Panc1 (cell line): ENCODE measurements around the gene AFF4. TPM values are rescaled to one million over a fixed set of nuclear protein-coding genes. Genes with fewer than 3 reads are reported as not detected.

Experiments
- ATAC-seq: fragments of 200-7000 bp; cut with Tn5 transposase; 2 replicates; pipeline ENCODE4 v1.9.1; 2020; ENCODE audit warnings: mild to moderate bottlenecking, moderate library complexity
- BruUV-seq: library from RNA; stranded (reverse); fragments of 400-500 nt; replicated peaks from 2 replicates; lab custom pipeline; 2021; lab: Mats Ljungman, UMichigan
- CTCF ChIA-PET: fragments of 300-600 bp; sonication (Branson Sonifier 250); formaldehyde crosslinking; loops from one replicate; lab custom pipeline; 2022; ENCODE audit warnings: antibody characterized with exemption; lab: Charles Lee
- POLR2A ChIA-PET: fragments of 300-600 bp; sonication (Branson Sonifier 250); formaldehyde crosslinking; loops from one replicate; lab custom pipeline; 2022; ENCODE audit warnings: antibody characterized with exemption; lab: Charles Lee
- DNase-seq: peaks from one replicate; pipeline ENCODE4 v3.0.0-alpha.2; 2010; ENCODE audit warnings: low read depth, low spot score
- H3K27ac ChIP-seq: 2 replicates; pipeline ENCODE4 v1.5.1; 2011; ENCODE audit warnings: mild to moderate bottlenecking, low read length, inconsistent platforms
- H3K27me3 ChIP-seq: fragments of 200-500 bp; sonication (Bioruptor generic); 2 replicates; pipeline ENCODE4 v1.6.0; 2014; ENCODE audit warnings: low read length, inconsistent platforms; ENCODE audit not compliant: control insufficient read depth, insufficient read depth
- H3K36me3 ChIP-seq: fragments of 200-500 bp; sonication (Bioruptor generic); 2 replicates; pipeline ENCODE4 v1.5.1; 2014; ENCODE audit warnings: inconsistent platforms, mild to moderate bottlenecking, low read length, moderate library complexity; ENCODE audit not compliant: control insufficient read depth, insufficient read depth
- H3K4me1 ChIP-seq: 2 replicates; pipeline ENCODE4 v1.5.1; 2011; ENCODE audit warnings: inconsistent platforms, mild to moderate bottlenecking, low read length, moderate library complexity; ENCODE audit not compliant: control insufficient read depth, insufficient read depth
- H3K4me3 ChIP-seq, 2 experiments: 2 replicates each; pipeline ENCODE4 v1.5.1; 2011 to 2012; ENCODE audit warnings: low read depth in 2 of 2, low read length in 2 of 2, mild to moderate bottlenecking in 2 of 2, inconsistent platforms in 1 of 2, moderate library complexity in 1 of 2
- H3K9me3 ChIP-seq: fragments of 200-500 bp; sonication (Bioruptor generic); 2 replicates; pipeline ENCODE4 v1.5.1; 2014; ENCODE audit warnings: low read depth, mild to moderate bottlenecking, inconsistent platforms, low read length, moderate library complexity; ENCODE audit not compliant: control insufficient read depth, insufficient read depth
- CTCF ChIP-seq: fragments of 450-650 bp; IDR thresholded peaks from 2 replicates; pipeline ENCODE4 v1.5.1; 2017; ENCODE audit warnings: mild to moderate bottlenecking
- POLR2AphosphoS5 ChIP-seq: IDR thresholded peaks from 2 replicates; pipeline ENCODE4 v1.6.1; 2012; ENCODE audit warnings: mild to moderate bottlenecking, low read depth, low read length, moderate library complexity
- REST ChIP-seq, 2 experiments: IDR thresholded peaks; 2 replicates each; pipeline ENCODE4 v1.6.1; 2011 to 2012; ENCODE audit warnings: low read depth in 2 of 2, control low read depth in 1 of 2, low read length in 1 of 2, mild to moderate bottlenecking in 1 of 2, moderate library complexity in 1 of 2; ENCODE audit not compliant: insufficient read depth in 1 of 2
- SIN3A ChIP-seq: IDR thresholded peaks from 2 replicates; pipeline ENCODE4 v1.6.1; 2012; ENCODE audit warnings: low read depth, mild to moderate bottlenecking, low read length, moderate library complexity, borderline replicate concordance; ENCODE audit not compliant: insufficient read depth
- TCF7L2 ChIP-seq: IDR thresholded peaks from 2 replicates; pipeline ENCODE4 v1.6.1; 2011; ENCODE audit warnings: mild to moderate bottlenecking, low read depth, low read length, inconsistent platforms
- in situ Hi-C: cut with HindIII; loops from 2 replicates; pipeline ENCODE4 v1.10.0; 2016; ENCODE audit warnings: low sequenced_read_pairs, low pct_unique_long_range_greater_than_20kb
- intact Hi-C: fragments of 100-400 bp; cut with micrococcal nuclease; formaldehyde crosslinking; loops from one replicate; pipeline ENCODE4 v1.10.0; 2022; ENCODE audit not compliant: unreplicated experiment
- total RNA-seq: library from RNA; stranded (reverse); gene quantifications from one replicate; pipeline ENCODE4 v1.2.1, GENCODE V29; 2021; ENCODE audit not compliant: unreplicated experiment

The AFF4 gene
- total RNA-seq, 1 experiment from 2014 or later, result 78.3 TPM

- no peaks in the 10 kb centered on the region for H3K27me3 ChIP-seq
- intact Hi-C loops, result no loop called here
- BruUV-seq, result no TSS peak
- no peak for ATAC-seq
- ChIA-PET POLR2A (no interaction called here), CTCF (no interaction called here)
- H3K9me3 ChIP-seq, result no peaks in the 10 kb centered on the region
- H3K27ac ChIP-seq, result no peak overlapping the region
- H3K4me1 ChIP-seq, result no peaks in the 10 kb centered on the region
- no peak overlapping the region for H3K4me3 ChIP-seq
- no peak for DNase-seq
- in situ Hi-C loops, result no loop called here
- TF ChIP-seq REST (IDR thresholded peaks at IDR 0.05; ENCODE audit: insufficient read depth in 1 of 2, low read depth in 2 of 2, low read length in 1 of 2) (no peak), TCF7L2 (no peak), POLR2AphosphoS5 (no peak), CTCF (no peak), SIN3A (no peak)
- peaks cover 64% of the 10 kb centered on the region for H3K36me3 ChIP-seq
Observed at GRCh38 chr5:132895719-132896305, 67.6 kb downstream of the AFF4 start.

GRCh38 chr5:132890817-132891216, 72.6 kb downstream of the AFF4 start:
- intact Hi-C loops, result no loop called here
- Histone ChIP-seq H3K9me3 (no peaks in the 10 kb centered on the region), H3K27ac (no peak overlapping the region), H3K4me3 (no peak overlapping the region), H3K27me3 (no peaks in the 10 kb centered on the region), H3K4me1 (no peaks in the 10 kb centered on the region), H3K36me3 (peaks cover 70% of the 10 kb centered on the region)
- ChIA-PET CTCF (no interaction called here), POLR2A (no interaction called here)
- in situ Hi-C loops, result no loop called here
- DNase-seq (no peak), ATAC-seq (no peak)
- TF ChIP-seq TCF7L2, result no peak
- BruUV-seq, result no TSS peak

- CTCF ChIA-PET, result no interaction called here
- no peaks in the 10 kb centered on the region for H3K4me1 ChIP-seq
- in situ Hi-C loops, result no loop called here
Observed at GRCh38 chr5:132889501-132889900, 73.9 kb downstream of the AFF4 start.

More at GRCh38 chr5:132889501-132889900, 73.9 kb downstream of the AFF4 start:
- no peaks in the 10 kb centered on the region for H3K27me3 ChIP-seq
- no TSS peak for BruUV-seq
- no peak for TF ChIP-seq SIN3A
- no peak for TF ChIP-seq REST (IDR thresholded peaks at IDR 0.05; ENCODE audit: insufficient read depth in 1 of 2, low read depth in 2 of 2, low read length in 1 of 2)
- no peak for TF ChIP-seq CTCF
- no peak for TF ChIP-seq POLR2AphosphoS5
- TF ChIP-seq TCF7L2, result no peak
- ATAC-seq (no peak), DNase-seq (no peak)
- H3K36me3 ChIP-seq, result peaks cover 66% of the 10 kb centered on the region
- H3K27ac ChIP-seq, result no peak overlapping the region
- H3K4me3 ChIP-seq, result no peak overlapping the region
- intact Hi-C loops, result no loop called here
- POLR2A ChIA-PET, result no interaction called here
- no peaks in the 10 kb centered on the region for H3K9me3 ChIP-seq
